H1 (cell line): ENCODE results near the gene SNCAIP.

Experiments
- BCL11A ChIP-seq, 2 experiments: IDR thresholded peaks; one replicate each; pipeline ENCODE4 v1.6.1; 2011; ENCODE audit warnings: low read depth in 2 of 2, low read length in 2 of 2, mild to moderate bottlenecking in 2 of 2
- CREB1 ChIP-seq: IDR thresholded peaks from 2 replicates; pipeline ENCODE4 v1.6.1; 2012; ENCODE audit warnings: inconsistent platforms
- EZH2 ChIP-seq: fragments of 200-600 bp; sonication (generic); IDR thresholded peaks from 2 replicates; pipeline ENCODE4 v1.7.1; 2012; ENCODE audit warnings: low read depth, mild to moderate bottlenecking, moderate library complexity, low read length, inconsistent platforms; ENCODE audit not compliant: severe bottlenecking
- KDM5A ChIP-seq: fragments of 200-600 bp; IDR thresholded peaks from 2 replicates; pipeline ENCODE4 v1.7.1; 2012; ENCODE audit warnings: mild to moderate bottlenecking, low read length, inconsistent platforms, mixed read lengths
- NRF1 ChIP-seq: IDR thresholded peaks from 2 replicates; pipeline ENCODE4 v1.6.1; 2011; ENCODE audit warnings: mild to moderate bottlenecking, low read depth, low read length, improper control_type of control experiment
- POLR2A ChIP-seq, 2 experiments: IDR thresholded peaks; 1 replicate in 1 of 2; 2 replicates in 1 of 2; pipeline ENCODE4 v1.6.1; 2011; ENCODE audit warnings: low read depth in 2 of 2, low read length in 2 of 2, mild to moderate bottlenecking in 2 of 2; ENCODE audit errors: control extremely low read depth in 1 of 2
- POLR2AphosphoS5 ChIP-seq: IDR thresholded peaks from 2 replicates; pipeline ENCODE4 v1.6.1; 2011; ENCODE audit warnings: low read depth, low read length
- TAF1 ChIP-seq: IDR thresholded peaks from 2 replicates; pipeline ENCODE4 v1.6.1; 2011; ENCODE audit warnings: mild to moderate bottlenecking, low read depth, low read length
- TF ChIP-seq, protein P1 (sequence below), 3 experiments: IDR thresholded peaks; 1 replicate in 2 of 3; 2 replicates in 1 of 3; pipeline versions ENCODE4 v1.5.1 to v1.6.1; 2011; ENCODE audit warnings: low read length in 3 of 3, mild to moderate bottlenecking in 3 of 3, inconsistent platforms in 2 of 3, low read depth in 1 of 3, moderate library complexity in 1 of 3; ENCODE audit not compliant: insufficient read depth in 1 of 3; ENCODE audit errors: control extremely low read depth in 1 of 3
- TF ChIP-seq, protein P2 (sequence below): IDR thresholded peaks from 2 replicates; pipeline ENCODE4 v1.6.1; 2012; ENCODE audit warnings: inconsistent platforms
- TF ChIP-seq, protein P3 (sequence below): fragments of 300-600 bp; sonication (generic); IDR thresholded peaks from 2 replicates; pipeline ENCODE4 v1.7.1; 2012; ENCODE audit warnings: low read length, moderate library complexity, mild to moderate bottlenecking, inconsistent platforms; ENCODE audit not compliant: insufficient replicate concordance

DNA sequence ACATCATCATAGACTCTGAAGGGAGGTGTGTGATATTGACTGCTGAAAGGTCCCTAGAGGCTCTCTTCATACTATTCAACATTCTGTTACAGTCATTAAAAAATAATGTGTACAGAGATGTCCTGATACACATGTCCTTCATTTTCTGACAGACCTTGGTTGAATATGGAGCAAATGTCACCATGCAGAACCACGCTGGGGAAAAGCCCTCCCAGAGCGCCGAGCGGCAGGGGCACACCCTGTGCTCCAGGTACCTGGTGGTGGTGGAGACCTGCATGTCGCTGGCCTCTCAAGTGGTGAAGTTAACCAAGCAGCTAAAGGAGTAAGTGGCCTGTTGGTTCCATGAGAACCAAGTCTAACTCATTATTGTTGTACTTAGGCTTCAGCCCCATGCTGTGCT lies 132.4 kb downstream of the SNCAIP start:
- TF ChIP-seq, protein P1, sequence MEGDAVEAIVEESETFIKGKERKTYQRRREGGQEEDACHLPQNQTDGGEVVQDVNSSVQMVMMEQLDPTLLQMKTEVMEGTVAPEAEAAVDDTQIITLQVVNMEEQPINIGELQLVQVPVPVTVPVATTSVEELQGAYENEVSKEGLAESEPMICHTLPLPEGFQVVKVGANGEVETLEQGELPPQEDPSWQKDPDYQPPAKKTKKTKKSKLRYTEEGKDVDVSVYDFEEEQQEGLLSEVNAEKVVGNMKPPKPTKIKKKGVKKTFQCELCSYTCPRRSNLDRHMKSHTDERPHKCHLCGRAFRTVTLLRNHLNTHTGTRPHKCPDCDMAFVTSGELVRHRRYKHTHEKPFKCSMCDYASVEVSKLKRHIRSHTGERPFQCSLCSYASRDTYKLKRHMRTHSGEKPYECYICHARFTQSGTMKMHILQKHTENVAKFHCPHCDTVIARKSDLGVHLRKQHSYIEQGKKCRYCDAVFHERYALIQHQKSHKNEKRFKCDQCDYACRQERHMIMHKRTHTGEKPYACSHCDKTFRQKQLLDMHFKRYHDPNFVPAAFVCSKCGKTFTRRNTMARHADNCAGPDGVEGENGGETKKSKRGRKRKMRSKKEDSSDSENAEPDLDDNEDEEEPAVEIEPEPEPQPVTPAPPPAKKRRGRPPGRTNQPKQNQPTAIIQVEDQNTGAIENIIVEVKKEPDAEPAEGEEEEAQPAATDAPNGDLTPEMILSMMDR (IDR thresholded peaks at IDR 0.05; ENCODE audit: control extremely low read depth in 1 of 3, insufficient read depth in 1 of 3, low read depth in 1 of 3, low read length in 3 of 3): no peak
- TF ChIP-seq NRF1: no peak
- no peak for TF ChIP-seq CREB1
- TF ChIP-seq, protein P2, sequence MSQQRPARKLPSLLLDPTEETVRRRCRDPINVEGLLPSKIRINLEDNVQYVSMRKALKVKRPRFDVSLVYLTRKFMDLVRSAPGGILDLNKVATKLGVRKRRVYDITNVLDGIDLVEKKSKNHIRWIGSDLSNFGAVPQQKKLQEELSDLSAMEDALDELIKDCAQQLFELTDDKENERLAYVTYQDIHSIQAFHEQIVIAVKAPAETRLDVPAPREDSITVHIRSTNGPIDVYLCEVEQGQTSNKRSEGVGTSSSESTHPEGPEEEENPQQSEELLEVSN: no peak
- TF ChIP-seq EZH2: no peak
- no peak for TF ChIP-seq TAF1
- no peak for TF ChIP-seq KDM5A
- TF ChIP-seq BCL11A (IDR thresholded peaks at IDR 0.05; ENCODE audit: low read depth in 2 of 2, low read length in 2 of 2): no peak
- TF ChIP-seq, protein P3, sequence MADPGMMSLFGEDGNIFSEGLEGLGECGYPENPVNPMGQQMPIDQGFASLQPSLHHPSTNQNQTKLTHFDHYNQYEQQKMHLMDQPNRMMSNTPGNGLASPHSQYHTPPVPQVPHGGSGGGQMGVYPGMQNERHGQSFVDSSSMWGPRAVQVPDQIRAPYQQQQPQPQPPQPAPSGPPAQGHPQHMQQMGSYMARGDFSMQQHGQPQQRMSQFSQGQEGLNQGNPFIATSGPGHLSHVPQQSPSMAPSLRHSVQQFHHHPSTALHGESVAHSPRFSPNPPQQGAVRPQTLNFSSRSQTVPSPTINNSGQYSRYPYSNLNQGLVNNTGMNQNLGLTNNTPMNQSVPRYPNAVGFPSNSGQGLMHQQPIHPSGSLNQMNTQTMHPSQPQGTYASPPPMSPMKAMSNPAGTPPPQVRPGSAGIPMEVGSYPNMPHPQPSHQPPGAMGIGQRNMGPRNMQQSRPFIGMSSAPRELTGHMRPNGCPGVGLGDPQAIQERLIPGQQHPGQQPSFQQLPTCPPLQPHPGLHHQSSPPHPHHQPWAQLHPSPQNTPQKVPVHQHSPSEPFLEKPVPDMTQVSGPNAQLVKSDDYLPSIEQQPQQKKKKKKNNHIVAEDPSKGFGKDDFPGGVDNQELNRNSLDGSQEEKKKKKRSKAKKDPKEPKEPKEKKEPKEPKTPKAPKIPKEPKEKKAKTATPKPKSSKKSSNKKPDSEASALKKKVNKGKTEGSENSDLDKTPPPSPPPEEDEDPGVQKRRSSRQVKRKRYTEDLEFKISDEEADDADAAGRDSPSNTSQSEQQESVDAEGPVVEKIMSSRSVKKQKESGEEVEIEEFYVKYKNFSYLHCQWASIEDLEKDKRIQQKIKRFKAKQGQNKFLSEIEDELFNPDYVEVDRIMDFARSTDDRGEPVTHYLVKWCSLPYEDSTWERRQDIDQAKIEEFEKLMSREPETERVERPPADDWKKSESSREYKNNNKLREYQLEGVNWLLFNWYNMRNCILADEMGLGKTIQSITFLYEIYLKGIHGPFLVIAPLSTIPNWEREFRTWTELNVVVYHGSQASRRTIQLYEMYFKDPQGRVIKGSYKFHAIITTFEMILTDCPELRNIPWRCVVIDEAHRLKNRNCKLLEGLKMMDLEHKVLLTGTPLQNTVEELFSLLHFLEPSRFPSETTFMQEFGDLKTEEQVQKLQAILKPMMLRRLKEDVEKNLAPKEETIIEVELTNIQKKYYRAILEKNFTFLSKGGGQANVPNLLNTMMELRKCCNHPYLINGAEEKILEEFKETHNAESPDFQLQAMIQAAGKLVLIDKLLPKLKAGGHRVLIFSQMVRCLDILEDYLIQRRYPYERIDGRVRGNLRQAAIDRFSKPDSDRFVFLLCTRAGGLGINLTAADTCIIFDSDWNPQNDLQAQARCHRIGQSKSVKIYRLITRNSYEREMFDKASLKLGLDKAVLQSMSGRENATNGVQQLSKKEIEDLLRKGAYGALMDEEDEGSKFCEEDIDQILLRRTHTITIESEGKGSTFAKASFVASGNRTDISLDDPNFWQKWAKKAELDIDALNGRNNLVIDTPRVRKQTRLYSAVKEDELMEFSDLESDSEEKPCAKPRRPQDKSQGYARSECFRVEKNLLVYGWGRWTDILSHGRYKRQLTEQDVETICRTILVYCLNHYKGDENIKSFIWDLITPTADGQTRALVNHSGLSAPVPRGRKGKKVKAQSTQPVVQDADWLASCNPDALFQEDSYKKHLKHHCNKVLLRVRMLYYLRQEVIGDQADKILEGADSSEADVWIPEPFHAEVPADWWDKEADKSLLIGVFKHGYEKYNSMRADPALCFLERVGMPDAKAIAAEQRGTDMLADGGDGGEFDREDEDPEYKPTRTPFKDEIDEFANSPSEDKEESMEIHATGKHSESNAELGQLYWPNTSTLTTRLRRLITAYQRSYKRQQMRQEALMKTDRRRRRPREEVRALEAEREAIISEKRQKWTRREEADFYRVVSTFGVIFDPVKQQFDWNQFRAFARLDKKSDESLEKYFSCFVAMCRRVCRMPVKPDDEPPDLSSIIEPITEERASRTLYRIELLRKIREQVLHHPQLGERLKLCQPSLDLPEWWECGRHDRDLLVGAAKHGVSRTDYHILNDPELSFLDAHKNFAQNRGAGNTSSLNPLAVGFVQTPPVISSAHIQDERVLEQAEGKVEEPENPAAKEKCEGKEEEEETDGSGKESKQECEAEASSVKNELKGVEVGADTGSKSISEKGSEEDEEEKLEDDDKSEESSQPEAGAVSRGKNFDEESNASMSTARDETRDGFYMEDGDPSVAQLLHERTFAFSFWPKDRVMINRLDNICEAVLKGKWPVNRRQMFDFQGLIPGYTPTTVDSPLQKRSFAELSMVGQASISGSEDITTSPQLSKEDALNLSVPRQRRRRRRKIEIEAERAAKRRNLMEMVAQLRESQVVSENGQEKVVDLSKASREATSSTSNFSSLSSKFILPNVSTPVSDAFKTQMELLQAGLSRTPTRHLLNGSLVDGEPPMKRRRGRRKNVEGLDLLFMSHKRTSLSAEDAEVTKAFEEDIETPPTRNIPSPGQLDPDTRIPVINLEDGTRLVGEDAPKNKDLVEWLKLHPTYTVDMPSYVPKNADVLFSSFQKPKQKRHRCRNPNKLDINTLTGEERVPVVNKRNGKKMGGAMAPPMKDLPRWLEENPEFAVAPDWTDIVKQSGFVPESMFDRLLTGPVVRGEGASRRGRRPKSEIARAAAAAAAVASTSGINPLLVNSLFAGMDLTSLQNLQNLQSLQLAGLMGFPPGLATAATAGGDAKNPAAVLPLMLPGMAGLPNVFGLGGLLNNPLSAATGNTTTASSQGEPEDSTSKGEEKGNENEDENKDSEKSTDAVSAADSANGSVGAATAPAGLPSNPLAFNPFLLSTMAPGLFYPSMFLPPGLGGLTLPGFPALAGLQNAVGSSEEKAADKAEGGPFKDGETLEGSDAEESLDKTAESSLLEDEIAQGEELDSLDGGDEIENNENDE: no peak
- no peak for TF ChIP-seq POLR2AphosphoS5
- TF ChIP-seq POLR2A (IDR thresholded peaks at IDR 0.05; ENCODE audit: control extremely low read depth in 1 of 2, low read depth in 2 of 2, low read length in 2 of 2): no peak
